SK-N-SH (cell line): ENCODE measurements around the gene IGSF9. TPM values are rescaled to one million over a fixed set of nuclear protein-coding genes. Genes with fewer than 3 reads are reported as not detected.

ENCODE experiments used
- CTCF ChIA-PET: fragments of 300-600, 350-600 bp; formaldehyde crosslinking; extraction: SDS; loops from one replicate; lab custom pipeline; 2021; lab: Yijun Ruan, JAX
- POLR2A ChIA-PET: fragments of 350-600 bp; sonication (Branson Sonifier 250); formaldehyde crosslinking; extraction: SDS; loops from one replicate; lab custom pipeline; 2020; ENCODE audit warnings: antibody characterized with exemption, inconsistent platforms; lab: Yijun Ruan, JAX
- DNase-seq: peaks from one replicate; pipeline ENCODE4 v3.0.0; 2012
- H2AFZ ChIP-seq: fragments of 200-600 bp; sonication (generic); 2 replicates; pipeline ENCODE4 v1.8.1; 2016; ENCODE audit warnings: antibody characterized with exemption, mild to moderate bottlenecking, low read depth
- H3F3A ChIP-seq: fragments of 200-600 bp; sonication (generic); replicated peaks from 2 replicates; pipeline ENCODE3; 2016; ENCODE audit warnings: antibody characterized with exemption, mild to moderate bottlenecking; ENCODE audit not compliant: insufficient read depth
- H3K27ac ChIP-seq, 2 experiments: fragments of 200-500 bp in 1 of 2; fragments of 200-600 bp in 1 of 2; sonication (Bioruptor generic) in 1 of 2; sonication (generic), shearing (Covaris generic) in 1 of 2; 2 replicates each; pipeline versions ENCODE4 v1.5.1 to v1.6.1; 2014 to 2016; ENCODE audit warnings: low read depth in 2 of 2, inconsistent platforms in 1 of 2, low read length in 1 of 2, mild to moderate bottlenecking in 1 of 2, mixed read lengths in 1 of 2
- H3K27me3 ChIP-seq: fragments of 200-600 bp; sonication (generic), shearing (Covaris generic); 2 replicates; pipeline ENCODE4 v1.6.1; 2016; ENCODE audit warnings: mixed run types; ENCODE audit not compliant: insufficient read depth
- H3K36me3 ChIP-seq, 2 experiments: fragments of 200-500 bp in 1 of 2; fragments of 200-600 bp in 1 of 2; sonication (Bioruptor generic) in 1 of 2; sonication (generic) in 1 of 2; replicated peaks in 1 of 2; 2 replicates each; pipeline versions ENCODE3 to v1.5.1; 2014 to 2016; ENCODE audit warnings: low read length in 1 of 2, mild to moderate bottlenecking in 1 of 2; ENCODE audit not compliant: insufficient read depth in 2 of 2, control insufficient read depth in 1 of 2
- H3K4me1 ChIP-seq, 2 experiments: fragments of 200-500 bp in 1 of 2; fragments of 200-600 bp in 1 of 2; sonication (Bioruptor generic) in 1 of 2; sonication (generic), shearing (Covaris generic) in 1 of 2; 2 replicates each; pipeline versions ENCODE4 v1.5.1 to v1.6.1; 2014 to 2016; ENCODE audit warnings: low read depth in 1 of 2, low read length in 1 of 2, mixed run types in 1 of 2; ENCODE audit not compliant: insufficient read depth in 2 of 2, control insufficient read depth in 1 of 2
- H3K4me2 ChIP-seq: fragments of 200-600 bp; sonication (generic), shearing (Covaris generic); 2 replicates; pipeline ENCODE4 v1.6.1; 2017; ENCODE audit warnings: mixed run types
- H3K4me3 ChIP-seq, 2 experiments: fragments of 200-500 bp in 1 of 2; fragments of 200-600 bp in 1 of 2; sonication (Bioruptor generic) in 1 of 2; sonication (generic), shearing (Covaris generic) in 1 of 2; 2 replicates each; pipeline versions ENCODE4 v1.5.1 to v1.8.1; 2014 to 2016; ENCODE audit warnings: low read depth in 2 of 2, inconsistent platforms in 1 of 2, low read length in 1 of 2, mild to moderate bottlenecking in 1 of 2, mixed read lengths in 1 of 2, moderate library complexity in 1 of 2
- H3K79me2 ChIP-seq: fragments of 200-600 bp; sonication (generic); 2 replicates; pipeline ENCODE4 v1.8.1; 2017; ENCODE audit warnings: mild to moderate bottlenecking; ENCODE audit not compliant: insufficient read depth
- H3K9ac ChIP-seq: fragments of 200-600 bp; sonication (generic); 2 replicates; pipeline ENCODE4 v1.6.1; 2017; ENCODE audit warnings: mixed run types
- H3K9me2 ChIP-seq: fragments of 200-600 bp; sonication (generic); 2 replicates; pipeline ENCODE4 v1.6.1; 2017; ENCODE audit warnings: mixed run types
- H3K9me3 ChIP-seq: fragments of 200-600 bp; sonication (generic); 2 replicates; pipeline ENCODE4 v1.6.1; 2017; ENCODE audit warnings: mixed run types, mild to moderate bottlenecking, moderate library complexity
- H4K20me1 ChIP-seq: fragments of 200-600 bp; sonication (generic); 2 replicates; pipeline ENCODE4 v1.6.1; 2017; ENCODE audit warnings: mild to moderate bottlenecking, mixed run types; ENCODE audit not compliant: insufficient read depth
- EZH2phosphoT487 ChIP-seq: fragments of 200-600 bp; sonication (generic); IDR thresholded peaks from 2 replicates; pipeline ENCODE4 v1.6.1; 2017; ENCODE audit warnings: low read depth, mixed run types, mild to moderate bottlenecking, antibody characterized with exemption, moderate library complexity, borderline replicate concordance
- JUND ChIP-seq: IDR thresholded peaks from 2 replicates; pipeline ENCODE4 v1.4.0; 2012
- NFIC ChIP-seq: IDR thresholded peaks from 2 replicates; pipeline ENCODE4 v1.4.0; 2012; ENCODE audit warnings: borderline replicate concordance
- PBX3 ChIP-seq: IDR thresholded peaks from 2 replicates; pipeline ENCODE4; 2012
- POLR2AphosphoS5 ChIP-seq: IDR thresholded peaks from 2 replicates; pipeline ENCODE4 v1.6.1; 2012; ENCODE audit warnings: low read depth, low read length
- RCOR1 ChIP-seq: fragments of 150-350 bp; IDR thresholded peaks from 2 replicates; pipeline ENCODE4 v1.6.1; 2017; ENCODE audit warnings: antibody characterized with exemption, low read length
- RXRA ChIP-seq: IDR thresholded peaks from 2 replicates; pipeline ENCODE4 v1.4.0; 2012; ENCODE audit warnings: low read depth, mild to moderate bottlenecking, borderline replicate concordance
- SIN3A ChIP-seq: IDR thresholded peaks from 2 replicates; pipeline ENCODE4 v1.6.1; 2012; ENCODE audit warnings: low read depth, mild to moderate bottlenecking, low read length, moderate library complexity, borderline replicate concordance
- TAF1 ChIP-seq: IDR thresholded peaks from 2 replicates; pipeline ENCODE4 v1.6.1; 2012; ENCODE audit warnings: low read depth, mild to moderate bottlenecking, low read length, moderate library complexity, borderline replicate concordance
- USF2 ChIP-seq: fragments of 150-350 bp; IDR thresholded peaks from 2 replicates; pipeline ENCODE4 v1.6.1; 2017; ENCODE audit warnings: antibody characterized with exemption, low read length, low read depth, borderline replicate concordance
- WGBS: methylation state at CpG from one replicate; pipeline ENCODE4 v1.1.6; 2017; ENCODE audit warnings: low lambda C conversion rate; 5-methylcytosine and 5-hydroxymethylcytosine counted together
- polyA plus RNA-seq, 3 experiments: library from polyadenylated mRNA; depleted of rRNA; stranded (reverse); fragments of >200 nt; gene quantifications; 2 replicates each; pipeline ENCODE4 v1.2.3, GENCODE V29; 2012
- small RNA-seq, 7 experiments: library from RNA; depleted of rRNA; stranded (forward); fragments of <200 nt; gene quantifications; one replicate each; pipeline ENCODE3, GENCODE V24; 2012
- TF ChIP-seq, protein P1 (sequence below): IDR thresholded peaks from 2 replicates; pipeline ENCODE4 v1.4.0; 2012; ENCODE audit warnings: low read depth

The IGSF9 gene
- polyA plus RNA-seq, 1 of the 3 experiments (the other 2 are of a cell fraction), result 2.4 TPM

- no peak for DNase-seq
- no peaks in the 10 kb centered on the region for H4K20me1 ChIP-seq
- H3K4me1 ChIP-seq, result peaks cover 12 to 16% of the 10 kb centered on the region in 2 experiments; a peak in 2 of 4 replicates
- no peaks in the 10 kb centered on the region for H3K79me2 ChIP-seq
- H3K4me2 ChIP-seq, result no peak overlapping the region
- ChIA-PET POLR2A (interaction anchor here (0.6 kb wide), 1 partner anchor 9 kb away, joined by 3 read pairs; no protein-coding TSS in a partner anchor), CTCF (interaction anchor here (1.5 to 6.7 kb wide), 3 partner anchors 14 to 56 kb away, joined by 5 to 76 read pairs (median 9); no protein-coding TSS in a partner anchor)
- WGBS, result 93% methylated on average over 6 of the region's 6 CpGs
- no peak overlapping the region for H3K4me3 ChIP-seq
- no peaks in the 10 kb centered on the region for H3K9me2 ChIP-seq
- H3K9ac ChIP-seq, result no peak overlapping the region
- TF ChIP-seq SIN3A (no peak), RXRA (no peak), NFIC (no peak), RCOR1 (no peak), EZH2phosphoT487 (no peak), POLR2AphosphoS5 (no peak), USF2 (no peak), TAF1 (no peak), PBX3 (no peak), JUND (no peak)
- TF ChIP-seq, protein P1, sequence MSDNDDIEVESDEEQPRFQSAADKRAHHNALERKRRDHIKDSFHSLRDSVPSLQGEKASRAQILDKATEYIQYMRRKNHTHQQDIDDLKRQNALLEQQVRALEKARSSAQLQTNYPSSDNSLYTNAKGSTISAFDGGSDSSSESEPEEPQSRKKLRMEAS, result no peak
- H2AFZ ChIP-seq, result no peak overlapping the region
- no peaks in the 10 kb centered on the region for H3K36me3 ChIP-seq
- H3F3A ChIP-seq, result peaks cover 5% of the 10 kb centered on the region
- no peaks in the 10 kb centered on the region for H3K27me3 ChIP-seq
- H3K27ac ChIP-seq, result no peak overlapping the region
- no peaks in the 10 kb centered on the region for H3K9me3 ChIP-seq
Measured at GRCh38 chr1:159877695-159878444, 67.5 kb downstream of the IGSF9 start.

Small RNAs within 50 kb of the gene (small RNA-seq; reads per million reads assigned to genes)
- 0 reads per million in 7 experiments for gene MIR4259

Other genes with a start within 250 kb of the IGSF9 start
- not detected in 2 replicates for gene CRP, start 231.0 kb downstream of the IGSF9 start, polyA plus RNA-seq (2012; rRNA removed)
- 41.2 and 44.3 TPM in 2 replicates for gene DUSP23, start 164.7 kb downstream of the IGSF9 start, polyA plus RNA-seq (2012; rRNA removed)
- not detected in 2 replicates for gene FCRL6, start 143.3 kb downstream of the IGSF9 start, polyA plus RNA-seq (2012; rRNA removed)
- gene SLAMF8, start 118.7 kb downstream of the IGSF9 start, polyA plus RNA-seq (2012; rRNA removed), result not detected in 2 replicates
- not detected in 2 replicates for gene VSIG8, start 83.0 kb downstream of the IGSF9 start, polyA plus RNA-seq (2012; rRNA removed)
- 0.57 and 0.74 TPM in 2 replicates for gene CFAP45, start 45.4 kb downstream of the IGSF9 start, polyA plus RNA-seq (2012; rRNA removed)
- 625 and 646 TPM in 2 replicates for gene TAGLN2, start 20.1 kb downstream of the IGSF9 start, polyA plus RNA-seq (2012; rRNA removed)
- gene SLAMF9, start 8.6 kb upstream of the IGSF9 start, polyA plus RNA-seq (2012; rRNA removed), result 0.12 and 0.19 TPM in 2 replicates
- gene PIGM, start 86.4 kb upstream of the IGSF9 start, polyA plus RNA-seq (2012; rRNA removed), result 4.0 and 5.1 TPM in 2 replicates
- gene KCNJ10, start 124.5 kb upstream of the IGSF9 start, polyA plus RNA-seq (2012; rRNA removed), result 0.03 TPM in 1 of 2 replicates, not detected in the other
- gene KCNJ9, start 135.9 kb upstream of the IGSF9 start, polyA plus RNA-seq (2012; rRNA removed), result 0.02 and 0.05 TPM in 2 replicates
- 67.9 and 70.7 TPM in 2 replicates for gene IGSF8, start 153.0 kb upstream of the IGSF9 start, polyA plus RNA-seq (2012; rRNA removed)
- 0.07 and 0.10 TPM in 2 replicates for gene ATP1A2, start 170.1 kb upstream of the IGSF9 start, polyA plus RNA-seq (2012; rRNA removed)
- not detected in 2 replicates for gene ATP1A4, start 206.0 kb upstream of the IGSF9 start, polyA plus RNA-seq (2012; rRNA removed)
- gene CASQ1, start 245.0 kb upstream of the IGSF9 start, polyA plus RNA-seq (2012; rRNA removed), result 0.08 and 0.18 TPM in 2 replicates